ENCODE measurements around the gene CCDC192. TPM values are rescaled to one million over a fixed set of nuclear protein-coding genes. Genes with fewer than 3 reads are reported as not detected.
A peak's percentile ranks its signal among the peaks of the same experiment; 100 is the strongest.
"Not testable (repeated sequence)": the region's sequence is repeated elsewhere in the genome, so short reads cannot be mapped to it uniquely, and the experiment has no call there.

CCDC192 gene
- total RNA-seq, 1 donor from 2014 or later, result not detected

GRCh38 chr5:127696683-127697082, 6.5 kb upstream of the CCDC192 start:
- intact Hi-C loops (cut with DNase I), result no loop called here
- no peak for DNase-seq (ENCODE audit: low spot score)

- intact Hi-C loops (cut with DNase I), result no loop called here
Observed at GRCh38 chr5:127697894-127698600, 5.1 kb upstream of the CCDC192 start.

GRCh38 chr5:127699416-127699815, 3.8 kb upstream of the CCDC192 start:
- no peak for DNase-seq (ENCODE audit: low spot score)
- intact Hi-C loops (cut with DNase I), result no loop called here

More at GRCh38 chr5:127697894-127698600, 5.1 kb upstream of the CCDC192 start:
- no peak for DNase-seq (ENCODE audit: low spot score)

GRCh38 chr5:127700237-127700766, 2.9 kb upstream of the CCDC192 start:
- intact Hi-C loops (cut with DNase I), result no loop called here
- no peak for DNase-seq (ENCODE audit: low spot score)

- DNase-seq (ENCODE audit: low spot score), result no peak
- intact Hi-C loops (cut with DNase I), result no loop called here
Observed at GRCh38 chr5:127702434-127702833, 757 bp upstream of the CCDC192 start.

GRCh38 chr5:127705120-127705892, 2.1 kb downstream of the CCDC192 start:
- no peak for DNase-seq (ENCODE audit: low spot score)
- intact Hi-C loops (cut with DNase I), result no loop called here

- DNase-seq (ENCODE audit: low spot score), result no peak
- intact Hi-C loops (cut with DNase I), result no loop called here
Observed at GRCh38 chr5:127706691-127707090, 3.5 kb downstream of the CCDC192 start.

- intact Hi-C loops (cut with DNase I), result no loop called here
Observed at GRCh38 chr5:127707209-127707608, 4.0 kb downstream of the CCDC192 start.

GRCh38 chr5:127713083-127713482, 9.9 kb downstream of the CCDC192 start:
- DNase-seq (ENCODE audit: low spot score); intact Hi-C loops (cut with DNase I): not testable (repeated sequence)

More at GRCh38 chr5:127707209-127707608, 4.0 kb downstream of the CCDC192 start:
- no peak for DNase-seq (ENCODE audit: low spot score)

GRCh38 chr5:127718181-127718580, 15.0 kb downstream of the CCDC192 start:
- intact Hi-C loops (cut with DNase I), result no loop called here
- DNase-seq (ENCODE audit: low spot score), result no peak

GRCh38 chr5:127723571-127723970, 20.4 kb downstream of the CCDC192 start:
- peak; percentile 75 for DNase-seq (ENCODE audit: low spot score)
- intact Hi-C loops (cut with DNase I), result no loop called here

- intact Hi-C loops (cut with DNase I), result no loop called here
- DNase-seq (ENCODE audit: low spot score), result no peak
Observed at GRCh38 chr5:127725673-127726072, 22.5 kb downstream of the CCDC192 start.

GRCh38 chr5:127732963-127733362, 29.8 kb downstream of the CCDC192 start:
- intact Hi-C loops (cut with DNase I), result no loop called here
- no peak for DNase-seq (ENCODE audit: low spot score)

GRCh38 chr5:127739348-127739747, 36.2 kb downstream of the CCDC192 start:
- intact Hi-C loops (cut with DNase I), result not testable (repeated sequence)

GRCh38 chr5:127739807-127740384, 36.7 kb downstream of the CCDC192 start:
- no peak for DNase-seq (ENCODE audit: low spot score)
- intact Hi-C loops (cut with DNase I), result no loop called here

More at GRCh38 chr5:127739348-127739747, 36.2 kb downstream of the CCDC192 start:
- DNase-seq (ENCODE audit: low spot score), result not testable (repeated sequence)

GRCh38 chr5:127741412-127741811, 38.2 kb downstream of the CCDC192 start:
- DNase-seq (ENCODE audit: low spot score), result no peak
- intact Hi-C loops (cut with DNase I), result no loop called here

GRCh38 chr5:127744241-127744640, 41.0 kb downstream of the CCDC192 start:
- no peak for DNase-seq (ENCODE audit: low spot score)
- intact Hi-C loops (cut with DNase I), result no loop called here

GRCh38 chr5:127746756-127747155, 43.6 kb downstream of the CCDC192 start:
- no peak for DNase-seq (ENCODE audit: low spot score)
- intact Hi-C loops (cut with DNase I), result no loop called here

- intact Hi-C loops (cut with DNase I), result not testable (repeated sequence)
Observed at GRCh38 chr5:127752503-127753265, 49.5 kb downstream of the CCDC192 start.

More at GRCh38 chr5:127752503-127753265, 49.5 kb downstream of the CCDC192 start:
- DNase-seq (ENCODE audit: low spot score), result not testable (repeated sequence)
